Transverse colon (tissue), 4 donors: ENCODE results near the gene RTF2.

ENCODE experiments used
- POLR2AphosphoS5 ChIP-seq, 3 donors: sonication (generic); formaldehyde crosslinking; IDR thresholded peaks; one replicate each; pipeline ENCODE4 v1.6.1; 2016; ENCODE audit warnings: antibody characterized with exemption in 3 of 3
- TF ChIP-seq, protein P1 (sequence below), 5 experiments: fragments of 200-600 bp in 3 of 5; fragments of 450-650 bp in 2 of 5; sonication (generic) in 3 of 5; IDR thresholded peaks; 1 replicate in 2 of 5; 2 replicates in 3 of 5; pipeline ENCODE4 v1.5.1; 2016 to 2017; ENCODE audit warnings: antibody characterized with exemption in 5 of 5, inconsistent platforms in 3 of 5, mild to moderate bottlenecking in 2 of 5, moderate library complexity in 1 of 5

DNA sequence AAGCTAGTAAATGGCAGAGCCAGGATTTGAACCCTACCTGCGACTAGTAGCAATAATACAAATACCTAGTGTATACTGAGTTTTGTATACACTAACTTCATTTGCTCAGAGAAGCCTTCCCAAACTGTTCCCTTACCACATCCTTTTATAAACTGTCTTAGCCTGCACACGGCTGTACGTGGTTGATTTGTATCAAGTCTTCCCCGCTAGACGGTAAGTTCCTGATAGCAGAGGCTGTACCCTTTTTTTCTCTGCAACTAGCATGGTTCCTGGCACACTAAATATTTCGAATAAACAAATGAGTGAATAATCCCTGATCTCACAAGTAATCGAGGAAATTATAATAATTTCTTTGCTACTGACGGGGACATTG, 636 bp downstream of the RTF2 start:
- TF ChIP-seq POLR2AphosphoS5 (IDR thresholded peaks at IDR 0.05), result no peak
- TF ChIP-seq, protein P1, sequence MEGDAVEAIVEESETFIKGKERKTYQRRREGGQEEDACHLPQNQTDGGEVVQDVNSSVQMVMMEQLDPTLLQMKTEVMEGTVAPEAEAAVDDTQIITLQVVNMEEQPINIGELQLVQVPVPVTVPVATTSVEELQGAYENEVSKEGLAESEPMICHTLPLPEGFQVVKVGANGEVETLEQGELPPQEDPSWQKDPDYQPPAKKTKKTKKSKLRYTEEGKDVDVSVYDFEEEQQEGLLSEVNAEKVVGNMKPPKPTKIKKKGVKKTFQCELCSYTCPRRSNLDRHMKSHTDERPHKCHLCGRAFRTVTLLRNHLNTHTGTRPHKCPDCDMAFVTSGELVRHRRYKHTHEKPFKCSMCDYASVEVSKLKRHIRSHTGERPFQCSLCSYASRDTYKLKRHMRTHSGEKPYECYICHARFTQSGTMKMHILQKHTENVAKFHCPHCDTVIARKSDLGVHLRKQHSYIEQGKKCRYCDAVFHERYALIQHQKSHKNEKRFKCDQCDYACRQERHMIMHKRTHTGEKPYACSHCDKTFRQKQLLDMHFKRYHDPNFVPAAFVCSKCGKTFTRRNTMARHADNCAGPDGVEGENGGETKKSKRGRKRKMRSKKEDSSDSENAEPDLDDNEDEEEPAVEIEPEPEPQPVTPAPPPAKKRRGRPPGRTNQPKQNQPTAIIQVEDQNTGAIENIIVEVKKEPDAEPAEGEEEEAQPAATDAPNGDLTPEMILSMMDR (IDR thresholded peaks at IDR 0.05), result no peak
